GM18868 (cell line): ENCODE results near the gene TET1.
"Not testable (repeated sequence)": the region's sequence is repeated elsewhere in the genome, so short reads cannot be mapped to it uniquely, and the experiment has no call there.

Experiments
- ATAC-seq: cut with Tn5 transposase; IDR thresholded peaks from one replicate; pipeline ENCODE4 v1.9.1; 2021; ENCODE audit warnings: mild to moderate bottlenecking, moderate library complexity; ENCODE audit not compliant: unreplicated experiment

The TET1 gene

GRCh38 chr10:68696018-68696417, 135.9 kb downstream of the TET1 start:
- ATAC-seq: no peak

GRCh38 chr10:68697106-68697505, 137.0 kb downstream of the TET1 start:
- no peak for ATAC-seq

GRCh38 chr10:68700197-68700596, 140.1 kb downstream of the TET1 start:
- no peak for ATAC-seq

- ATAC-seq: no peak
These were observed 145.4 kb downstream of the TET1 start for GRCh38 chr10:68705548-68705947.

GRCh38 chr10:68708987-68709386, 148.8 kb downstream of the TET1 start:
- ATAC-seq: not testable (repeated sequence)

GRCh38 chr10:68713065-68713464, 152.9 kb downstream of the TET1 start:
- not testable (repeated sequence) for ATAC-seq

GRCh38 chr10:68717435-68717834, 157.3 kb downstream of the TET1 start:
- no peak for ATAC-seq

- ATAC-seq: peak; percentile 99
These were observed 160.9 kb downstream of the TET1 start, which contains the start of gene CCAR1 for GRCh38 chr10:68720793-68721672. Gene CCAR1 (plus strand): TSS chr10:68721239. CDS start chr10:68722505, 1,266 bp downstream.

GRCh38 chr10:68721673-68722335, 161.7 kb downstream of the TET1 start:
- peak; percentile 12 for ATAC-seq

GRCh38 chr10:68725016-68725415, 164.9 kb downstream of the TET1 start:
- no peak for ATAC-seq

- ATAC-seq: no peak
These were observed 167.0 kb downstream of the TET1 start for GRCh38 chr10:68727146-68727545.

GRCh38 chr10:68732651-68733050, 172.5 kb downstream of the TET1 start:
- ATAC-seq: no peak

GRCh38 chr10:68734349-68734748, 174.2 kb downstream of the TET1 start:
- no peak for ATAC-seq

GRCh38 chr10:68735119-68735518, 175.0 kb downstream of the TET1 start:
- ATAC-seq: no peak

- not testable (repeated sequence) for ATAC-seq
These were observed 175.6 kb downstream of the TET1 start for GRCh38 chr10:68735739-68736138.

- not testable (repeated sequence) for ATAC-seq
These were observed 180.5 kb downstream of the TET1 start for GRCh38 chr10:68740676-68741075.

- no peak for ATAC-seq
These were observed 182.3 kb downstream of the TET1 start for GRCh38 chr10:68742397-68742796.
